Dermis microvascular lymphatic vessel endothelial cell (primary cell): ENCODE data around the gene CTAGE8. TPM values are rescaled to one million over a fixed set of nuclear protein-coding genes. Genes with fewer than 3 reads are reported as not detected.
"Not testable (repeated sequence)": the region's sequence is repeated elsewhere in the genome, so short reads cannot be mapped to it uniquely, and the experiment has no call there.

ENCODE experiments used
- DNase-seq, 2 donors: peaks; one replicate each; pipeline versions ENCODE4 v3.0.0 to v3.0.0-alpha.2; 2010; ENCODE audit warnings: low read depth in 2 of 2
- total RNA-seq: library from RNA; depleted of rRNA; stranded (reverse); fragments of >200 nt; gene quantifications from 2 replicates; pipeline ENCODE4 v1.2.1, GENCODE V29; 2014

The CTAGE8 gene
- total RNA-seq, 1 donor from 2014 or later, result 0.13 TPM

DNA sequence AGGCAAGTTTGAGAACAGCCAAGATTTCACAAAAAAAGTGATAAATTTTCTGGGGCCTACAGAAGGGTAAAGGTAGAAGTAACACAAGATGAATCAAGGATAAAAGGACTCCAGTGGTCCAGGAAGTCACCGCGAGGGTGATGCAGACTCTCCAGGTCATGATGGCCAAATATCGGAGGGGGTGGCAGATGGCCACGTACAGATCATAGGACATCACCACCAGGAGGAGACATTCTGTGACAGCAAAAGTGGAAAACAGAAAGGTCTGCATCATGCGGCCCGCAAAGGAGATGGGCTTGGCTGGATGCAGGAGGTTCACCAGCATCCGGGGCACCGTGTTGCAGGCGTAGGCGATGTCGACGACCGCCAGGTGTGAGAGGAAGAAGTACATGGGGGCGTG lies 10.0 kb downstream of the CTAGE8 start:
- not testable (repeated sequence) for DNase-seq

DNA sequence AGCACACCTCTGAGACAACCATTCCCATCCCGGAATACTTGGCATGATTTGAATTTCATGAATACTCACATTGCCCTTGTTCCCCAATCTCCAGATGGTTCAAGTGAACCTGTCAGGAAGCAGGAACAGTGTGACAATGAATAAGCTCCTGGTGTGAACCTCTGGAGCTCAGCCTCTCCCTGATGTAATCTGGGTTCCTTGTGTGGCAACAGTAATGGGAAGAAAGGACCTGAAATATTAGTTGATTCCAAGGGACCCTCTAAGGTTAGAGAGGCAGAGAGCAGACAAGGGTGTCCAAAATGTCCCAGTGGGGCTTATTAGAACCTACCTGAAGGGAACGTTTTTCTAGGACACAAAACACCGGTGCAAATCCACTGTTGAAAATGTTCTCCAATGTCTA lies 13.0 kb downstream of the CTAGE8 start:
- DNase-seq, result no peak

DNA sequence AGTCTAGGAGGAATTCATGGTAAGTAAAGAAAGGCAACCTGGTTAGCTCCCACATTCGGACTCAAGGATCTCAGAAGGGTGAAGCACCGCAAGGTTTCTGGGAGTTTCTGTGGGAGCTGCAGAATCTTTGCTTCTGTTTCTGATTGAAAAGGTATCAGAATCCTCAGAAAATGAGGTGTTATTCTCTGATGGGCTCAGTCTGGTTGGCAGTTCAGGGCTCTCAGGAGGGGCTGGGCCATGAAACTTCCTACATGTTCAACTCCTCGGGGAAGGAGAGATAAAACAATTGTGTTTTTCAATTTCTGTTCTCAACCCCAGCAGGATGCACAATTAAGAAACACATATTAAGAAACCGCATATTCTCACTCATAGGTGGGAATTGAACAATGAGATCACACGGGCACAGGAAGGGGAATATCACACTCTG lies 13.6 kb downstream of the CTAGE8 start:
- no peak for DNase-seq

DNA sequence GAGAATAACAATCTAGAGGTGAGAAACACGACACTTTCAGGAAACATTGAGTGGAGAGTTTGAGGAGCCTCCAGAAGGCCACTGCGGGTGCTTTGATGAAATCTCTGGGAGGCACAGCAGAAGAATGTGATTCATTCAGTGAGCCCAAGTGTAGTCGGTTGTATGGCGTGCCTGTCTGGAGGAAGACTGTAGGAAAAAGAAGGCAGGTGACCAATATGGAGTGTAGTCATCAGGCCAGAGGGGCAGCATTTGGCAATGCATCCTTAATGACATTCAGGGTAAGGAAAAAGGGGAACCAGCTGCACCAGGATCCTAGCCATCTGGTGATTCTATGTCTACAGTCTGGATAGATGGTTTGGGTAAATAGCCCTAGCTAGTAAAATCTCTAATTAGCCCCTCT lies 16.8 kb downstream of the CTAGE8 start:
- DNase-seq, result not testable (repeated sequence)

DNA sequence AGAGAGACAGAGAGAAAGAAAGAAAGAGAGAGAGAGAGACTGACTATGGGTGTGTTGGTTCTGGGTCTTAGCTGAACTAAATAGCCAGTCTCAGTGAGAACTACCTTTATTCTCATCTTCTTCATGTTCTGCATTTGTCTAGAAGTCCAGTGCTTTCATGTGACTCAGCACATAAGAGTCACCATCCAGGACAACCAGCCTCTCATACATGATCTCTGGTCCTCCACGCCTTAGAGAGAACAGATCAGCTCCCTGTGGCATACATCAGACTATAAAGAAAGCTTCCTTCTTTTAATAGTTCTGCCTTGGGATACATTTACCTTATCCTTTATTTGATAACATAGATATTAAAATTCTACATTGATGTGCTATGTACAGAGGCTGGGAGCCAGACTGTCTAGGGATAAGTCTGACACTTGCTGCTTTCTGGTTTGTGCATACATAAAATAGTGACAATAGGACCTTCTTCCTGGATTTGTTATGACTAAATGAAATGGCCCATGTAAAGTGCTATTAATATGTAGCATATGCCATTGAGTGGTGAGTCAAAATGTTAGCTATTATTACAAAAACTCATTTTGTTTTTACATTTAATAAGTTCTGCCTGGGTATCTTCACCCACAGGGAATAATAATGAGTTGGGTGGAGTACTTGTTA lies 21.3 kb downstream of the CTAGE8 start:
- not testable (repeated sequence) for DNase-seq

DNA sequence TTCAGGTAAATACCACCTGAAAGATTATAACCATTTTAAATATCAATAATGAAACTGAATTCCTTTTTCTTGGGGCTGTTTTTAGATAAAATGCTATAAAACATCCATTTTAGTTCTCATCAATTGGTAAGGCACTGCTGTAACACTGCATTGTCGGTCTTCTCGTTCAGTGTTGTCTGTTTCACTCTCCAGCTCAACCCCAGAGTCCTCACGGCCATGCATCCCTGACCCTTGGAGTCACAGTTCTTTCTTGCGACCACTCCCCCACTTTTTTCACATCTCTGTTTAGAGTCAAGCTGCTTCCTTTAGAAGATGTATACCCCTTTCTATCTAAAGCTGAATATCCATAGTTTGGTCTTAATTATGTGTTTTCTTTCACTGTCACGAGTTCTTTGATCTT lies 22.1 kb downstream of the CTAGE8 start:
- DNase-seq, result not testable (repeated sequence)

DNA sequence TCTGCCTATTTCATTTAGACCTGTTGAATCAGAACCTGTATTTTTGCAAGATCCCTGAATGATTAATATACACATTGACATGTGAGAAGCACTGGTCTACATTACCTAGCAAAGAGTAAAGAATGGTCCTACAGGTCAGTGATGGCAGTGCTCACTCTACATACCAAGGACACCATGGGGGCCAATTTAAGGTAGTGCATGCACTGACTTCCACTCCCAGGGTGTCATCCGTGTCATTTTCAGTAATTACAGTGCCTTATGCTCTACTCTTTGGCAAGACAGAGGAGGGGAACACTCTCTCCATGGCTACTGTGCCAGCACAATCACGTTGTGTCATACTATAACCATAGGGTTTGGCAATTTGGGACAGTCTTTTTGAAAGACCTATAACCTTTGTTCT lies 23.7 kb downstream of the CTAGE8 start:
- DNase-seq, result not testable (repeated sequence)

DNA sequence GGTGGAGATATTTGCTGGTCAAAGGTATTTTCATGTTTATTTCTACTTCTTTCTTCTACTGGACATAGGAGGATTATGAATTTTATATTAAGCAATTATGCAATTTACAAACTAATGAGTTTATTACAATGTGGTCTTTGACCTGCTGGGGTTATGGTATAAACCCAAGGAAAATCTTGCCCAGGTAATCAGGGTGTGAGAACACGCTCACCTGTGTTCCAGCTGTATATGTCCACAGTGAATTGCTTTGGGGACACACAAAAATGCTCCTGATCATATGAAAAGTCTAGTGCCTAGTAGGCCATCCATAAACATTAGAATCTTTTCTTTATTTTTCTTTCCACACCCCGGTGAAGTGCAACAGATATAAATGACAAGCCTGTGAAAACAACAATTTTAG lies 29.7 kb downstream of the CTAGE8 start, which contains the start of gene OR2A42:
Gene OR2A42, minus strand, starts transcription at position 241 of the 400 bp plus-strand sequence. CDS start 6,762 bp downstream, outside the sequence.
- not testable (repeated sequence) for DNase-seq

DNA sequence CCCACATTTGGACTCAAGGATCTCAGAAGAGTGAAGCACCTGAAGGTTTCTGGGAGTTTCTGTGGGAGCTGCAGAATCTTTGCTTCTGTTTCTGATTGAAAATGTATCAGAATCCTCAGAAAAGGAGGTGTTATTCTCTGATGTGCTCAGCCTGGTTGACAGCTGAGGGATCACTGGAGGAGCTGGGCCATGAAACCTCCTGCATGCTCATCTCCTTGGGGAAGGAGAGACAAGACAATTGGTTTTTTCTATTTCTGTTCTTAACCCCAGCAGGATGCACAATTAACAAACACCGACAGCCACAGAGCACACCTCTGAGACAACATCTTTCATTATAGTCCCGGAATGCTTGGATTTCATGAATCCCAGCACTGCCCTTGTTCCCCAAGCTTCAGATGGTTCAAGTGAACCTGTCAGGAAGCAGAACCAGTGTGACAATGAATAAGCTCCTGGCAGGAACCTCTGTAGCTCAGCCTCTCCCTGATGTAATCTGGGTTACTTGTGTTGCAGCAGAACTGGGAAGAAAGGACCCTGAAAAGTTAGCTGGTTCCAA lies 30.5 kb downstream of the CTAGE8 start:
- DNase-seq, result not testable (repeated sequence)

DNA sequence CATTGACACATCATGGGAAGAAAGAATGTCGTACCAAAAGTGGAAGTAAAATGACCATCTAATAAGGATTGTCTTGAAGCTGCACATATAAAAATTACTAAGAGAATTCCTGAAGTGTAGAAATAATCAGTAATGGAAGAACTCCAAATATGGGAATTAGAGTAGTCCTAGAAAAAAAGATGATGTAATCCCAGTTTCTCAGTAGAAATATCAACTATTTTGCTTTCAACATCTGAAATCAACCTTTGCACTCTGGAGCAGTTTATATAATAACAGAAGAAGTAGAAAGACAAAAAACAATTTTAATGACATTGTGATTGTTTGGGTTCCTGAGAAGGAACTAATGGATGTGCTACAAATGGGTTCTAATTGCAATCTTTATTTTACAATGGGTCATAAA lies 36.0 kb downstream of the CTAGE8 start:
- DNase-seq, result not testable (repeated sequence)

DNA sequence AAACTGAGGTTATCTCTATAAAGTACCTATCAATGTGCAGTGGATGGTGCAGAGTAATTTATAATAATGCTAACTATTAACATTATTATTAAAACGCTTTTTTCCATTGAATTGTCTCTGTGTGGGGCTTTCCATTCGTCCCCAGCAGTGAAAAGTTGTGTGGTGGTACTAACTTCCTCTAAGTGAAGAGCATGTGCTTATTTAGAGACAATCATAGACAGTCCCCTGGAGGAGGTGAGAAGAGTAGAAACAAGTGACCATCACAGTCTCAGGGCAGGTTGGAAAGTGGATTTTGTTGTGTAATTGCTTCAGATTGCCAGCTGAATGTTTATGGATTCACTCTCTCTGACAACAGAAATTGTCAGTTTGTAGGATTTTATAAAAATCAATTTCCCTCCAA lies 38.1 kb downstream of the CTAGE8 start:
- DNase-seq, result not testable (repeated sequence)

DNA sequence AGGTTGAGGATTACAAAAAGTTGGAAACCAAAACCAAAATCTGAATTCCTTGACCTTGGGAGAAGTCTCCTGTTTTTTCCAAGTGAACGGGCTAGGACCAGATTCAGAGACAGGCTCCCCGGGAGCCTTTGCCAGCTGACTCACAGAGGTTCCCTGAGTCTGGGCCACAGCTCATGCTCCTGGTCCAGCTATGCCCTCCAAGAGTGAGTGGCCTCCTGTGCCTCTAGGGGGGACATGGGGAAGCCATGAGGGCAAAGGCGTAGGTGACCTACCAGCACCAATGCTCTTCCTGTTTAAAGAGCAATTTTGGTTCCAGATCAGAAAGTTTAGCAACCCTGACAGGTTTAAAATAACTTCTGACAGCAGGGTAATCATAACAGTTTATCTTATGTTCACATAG lies 40.3 kb downstream of the CTAGE8 start:
- DNase-seq, result not testable (repeated sequence)

DNA sequence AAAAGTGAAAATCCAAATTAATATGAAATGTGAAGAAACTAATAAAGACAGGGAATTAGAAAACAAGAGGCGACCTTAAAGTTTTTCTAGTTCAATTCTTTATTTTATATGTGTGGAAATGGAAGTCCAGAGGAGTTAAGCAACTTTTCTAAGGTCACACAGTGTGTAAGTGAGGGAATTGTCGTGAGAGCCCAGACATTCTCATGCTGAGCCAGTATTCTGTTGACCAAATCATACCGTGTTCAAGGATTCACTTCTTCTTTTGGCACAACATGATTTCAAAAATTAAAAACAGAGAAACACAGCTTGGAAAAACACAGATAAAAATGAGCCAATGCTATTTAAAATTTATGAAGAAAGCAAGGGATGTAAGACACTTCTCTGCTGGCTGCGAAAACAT lies 42.2 kb downstream of the CTAGE8 start:
- not testable (repeated sequence) for DNase-seq

DNA sequence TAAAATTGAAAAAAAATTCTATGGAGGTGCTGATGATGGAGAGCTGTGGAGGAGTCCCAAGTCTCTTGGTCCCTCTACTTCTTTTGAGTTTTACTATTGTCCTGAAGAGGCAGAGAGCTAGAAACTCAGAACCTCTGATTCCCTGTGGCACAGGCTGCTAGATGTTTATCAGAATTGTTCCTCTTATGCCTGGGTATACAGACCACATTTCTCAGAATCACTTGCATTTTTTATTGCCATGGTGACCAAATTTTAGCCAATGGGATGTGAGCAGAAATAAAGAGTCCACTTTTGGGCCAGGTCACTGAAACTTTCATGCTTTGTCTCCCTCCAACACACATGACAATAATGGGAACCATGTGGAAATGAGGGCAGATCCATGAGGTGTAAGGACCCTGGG lies 45.4 kb downstream of the CTAGE8 start:
- DNase-seq, result not testable (repeated sequence)

DNA sequence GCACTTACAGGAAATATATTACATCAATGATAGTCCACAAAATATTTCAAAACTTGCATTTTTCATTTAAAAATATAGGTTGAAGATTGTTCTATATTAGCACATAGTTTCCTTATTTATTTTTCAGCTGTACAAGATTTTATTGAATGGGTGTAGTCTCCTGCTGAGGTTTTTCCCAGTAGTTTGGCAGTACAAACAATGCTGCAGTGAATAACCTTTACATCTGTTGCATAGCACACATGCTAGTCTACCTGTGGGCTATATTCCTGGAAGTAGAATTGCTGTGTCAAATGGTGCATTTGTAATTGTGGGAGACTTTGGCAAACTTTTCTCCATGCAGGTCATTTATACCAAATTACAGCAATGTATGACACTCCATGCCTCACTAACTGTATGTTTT lies 48.6 kb downstream of the CTAGE8 start:
- not testable (repeated sequence) for DNase-seq

DNA sequence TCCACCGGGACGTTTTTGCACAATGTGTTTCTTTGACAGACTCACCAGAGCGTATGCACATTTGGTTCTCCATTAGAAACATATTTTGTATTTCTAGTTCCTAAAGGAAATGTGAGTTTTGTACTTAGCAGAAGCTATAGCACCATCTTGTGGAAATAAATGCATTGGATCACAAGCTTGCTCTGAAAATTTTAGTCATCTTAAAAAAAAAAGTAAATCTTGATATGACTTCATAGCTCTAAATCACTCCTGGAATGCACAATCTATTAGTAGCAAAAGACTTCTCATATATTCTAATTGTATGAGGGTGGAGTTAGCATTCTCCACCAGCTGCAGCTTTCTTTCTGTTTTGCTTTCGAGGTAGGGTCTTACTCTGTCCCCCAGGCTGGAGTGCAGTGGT lies 49.9 kb downstream of the CTAGE8 start:
- DNase-seq, result not testable (repeated sequence)

DNA sequence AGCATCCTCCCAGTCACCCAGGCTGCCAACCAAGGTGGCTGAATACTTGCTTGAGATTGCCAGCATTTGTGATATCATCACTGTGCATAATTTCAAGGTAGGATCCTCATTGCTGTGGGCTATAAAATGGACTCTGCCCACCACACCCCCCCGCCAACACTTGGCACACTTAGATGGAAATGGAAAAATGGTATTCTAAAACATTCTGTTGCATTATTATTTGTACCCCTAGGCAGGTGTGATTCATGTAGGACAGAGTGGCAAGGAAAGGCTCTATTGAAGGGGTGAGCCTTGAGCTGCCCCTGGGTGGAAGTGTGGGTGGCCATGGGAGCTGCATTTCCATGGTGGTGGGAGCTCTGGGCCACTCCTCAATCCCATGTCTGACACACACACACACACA lies 50.5 kb downstream of the CTAGE8 start:
- DNase-seq, result not testable (repeated sequence)

DNA sequence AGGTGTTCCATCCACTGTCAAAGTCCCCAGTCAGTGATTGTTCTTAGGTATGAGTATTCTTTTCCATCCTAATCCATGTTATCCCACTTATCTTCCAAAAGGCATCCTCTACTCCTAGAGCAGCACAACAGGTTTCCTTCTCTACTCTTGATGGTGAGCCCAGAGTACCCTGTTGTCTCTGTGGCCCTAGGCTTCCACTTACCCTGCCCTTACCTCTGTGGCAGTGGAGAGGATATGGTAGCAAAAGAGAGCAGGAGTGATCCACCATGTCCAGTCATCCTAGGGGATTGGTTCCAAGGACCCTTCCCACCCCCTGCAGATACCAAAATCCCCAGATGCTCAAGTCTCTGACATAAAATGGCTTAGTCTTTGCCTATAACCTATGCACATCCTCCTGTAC lies 51.9 kb downstream of the CTAGE8 start:
- not testable (repeated sequence) for DNase-seq

Other genes starting within 250 kb of the CTAGE8 start
- gene OR2A5, start 220.3 kb downstream of the CTAGE8 start, total RNA-seq, result not detected in 2 replicates
- not detected in 2 replicates for gene OR2A25, start 199.5 kb downstream of the CTAGE8 start, total RNA-seq
- not detected in 2 replicates for gene OR2A12, start 183.0 kb downstream of the CTAGE8 start, total RNA-seq
- gene OR2A2, start 159.7 kb downstream of the CTAGE8 start, total RNA-seq, result not detected in 2 replicates
- gene OR2A14, start 146.1 kb downstream of the CTAGE8 start, total RNA-seq, result not detected in 2 replicates
- 0.13 TPM in 1 of 2 replicates, not detected in the other for gene CTAGE4, start 85.8 kb downstream of the CTAGE8 start, total RNA-seq
- gene ARHGEF35, start 73.5 kb downstream of the CTAGE8 start, total RNA-seq, result 0.13 TPM in 2 replicates
- not detected in 2 replicates for gene OR2A42, start 29.7 kb downstream of the CTAGE8 start, total RNA-seq
- gene OR2A7, start 4.5 kb downstream of the CTAGE8 start, total RNA-seq, result under 0.01 TPM in 1 of 2 replicates, not detected in the other
- under 0.01 TPM in 2 replicates for gene OR2A1, start 43.1 kb upstream of the CTAGE8 start, total RNA-seq
- 0.13 and 0.38 TPM in 2 replicates for gene ARHGEF5, start 86.1 kb upstream of the CTAGE8 start, total RNA-seq
- gene NOBOX, start 134.4 kb upstream of the CTAGE8 start, total RNA-seq, result not detected in 2 replicates